ENCODE results near the gene ZCCHC8. TPM values are rescaled to one million over a fixed set of nuclear protein-coding genes. Genes with fewer than 3 reads are reported as not detected.

Gene ZCCHC8
- total RNA-seq, 1 experiment from 2014 or later = 40.4 TPM

DNA sequence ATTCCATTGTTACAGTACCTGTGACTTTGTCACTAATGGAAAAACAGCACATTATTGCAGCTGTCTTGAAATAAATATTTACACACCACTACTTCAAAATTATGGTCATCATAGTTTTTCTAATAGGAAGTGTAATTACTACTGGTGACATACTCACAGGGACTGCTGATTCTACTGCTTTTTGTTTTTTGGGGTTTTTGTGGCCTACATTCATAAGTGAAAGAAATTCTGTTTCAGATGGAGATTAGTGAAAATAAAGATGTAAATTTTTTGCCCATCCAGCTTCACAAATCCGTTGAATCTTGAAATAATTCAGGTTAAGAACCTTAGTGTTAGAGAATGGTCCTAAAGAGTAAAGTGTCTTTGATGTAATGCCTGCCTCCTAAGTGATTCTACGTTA, 43.8 kb upstream of the ZCCHC8 start:
- ChIA-PET POLR2A (ENCODE audit: low non-redundant PET) (no interaction called here), CTCF (no interaction called here)
- TF ChIP-seq, protein P1, sequence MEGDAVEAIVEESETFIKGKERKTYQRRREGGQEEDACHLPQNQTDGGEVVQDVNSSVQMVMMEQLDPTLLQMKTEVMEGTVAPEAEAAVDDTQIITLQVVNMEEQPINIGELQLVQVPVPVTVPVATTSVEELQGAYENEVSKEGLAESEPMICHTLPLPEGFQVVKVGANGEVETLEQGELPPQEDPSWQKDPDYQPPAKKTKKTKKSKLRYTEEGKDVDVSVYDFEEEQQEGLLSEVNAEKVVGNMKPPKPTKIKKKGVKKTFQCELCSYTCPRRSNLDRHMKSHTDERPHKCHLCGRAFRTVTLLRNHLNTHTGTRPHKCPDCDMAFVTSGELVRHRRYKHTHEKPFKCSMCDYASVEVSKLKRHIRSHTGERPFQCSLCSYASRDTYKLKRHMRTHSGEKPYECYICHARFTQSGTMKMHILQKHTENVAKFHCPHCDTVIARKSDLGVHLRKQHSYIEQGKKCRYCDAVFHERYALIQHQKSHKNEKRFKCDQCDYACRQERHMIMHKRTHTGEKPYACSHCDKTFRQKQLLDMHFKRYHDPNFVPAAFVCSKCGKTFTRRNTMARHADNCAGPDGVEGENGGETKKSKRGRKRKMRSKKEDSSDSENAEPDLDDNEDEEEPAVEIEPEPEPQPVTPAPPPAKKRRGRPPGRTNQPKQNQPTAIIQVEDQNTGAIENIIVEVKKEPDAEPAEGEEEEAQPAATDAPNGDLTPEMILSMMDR (conservative IDR thresholded peaks at IDR 0.05; ENCODE audit: low read depth, low read length) = no peak
- TF ChIP-seq EZH2 (IDR thresholded peaks at IDR 0.05; ENCODE audit: borderline replicate concordance, low read depth, low read length, poor library complexity, severe bottlenecking) = no peak
- Histone ChIP-seq H3K36me3 (ENCODE audit: insufficient read depth, low read length, poor library complexity, severe bottlenecking) (peaks cover 69% of the 10 kb centered on the region), H3K9me3 (ENCODE audit: low read depth, low read length, poor library complexity, severe bottlenecking) (no peaks in the 10 kb centered on the region), H3K4me1 (ENCODE audit: insufficient read depth, low read length, poor library complexity, severe bottlenecking) (no peaks in the 10 kb centered on the region), H3K27me3 (replicated peaks; ENCODE audit: insufficient read depth, low read depth, low read length, poor library complexity) (no peaks in the 10 kb centered on the region), H3K27ac (ENCODE audit: low read depth, low read length, poor library complexity, severe bottlenecking) (no peak overlapping the region), H3K4me3 (ENCODE audit: low read depth, low read length, poor library complexity, severe bottlenecking) (no peak overlapping the region)
- intact Hi-C loops (cut with micrococcal nuclease; ENCODE audit: unreplicated experiment) = no loop called here
- DNase-seq (ENCODE audit: low spot score) = no peak
- no TSS peak for BruUV-seq (replicated peaks)

DNA sequence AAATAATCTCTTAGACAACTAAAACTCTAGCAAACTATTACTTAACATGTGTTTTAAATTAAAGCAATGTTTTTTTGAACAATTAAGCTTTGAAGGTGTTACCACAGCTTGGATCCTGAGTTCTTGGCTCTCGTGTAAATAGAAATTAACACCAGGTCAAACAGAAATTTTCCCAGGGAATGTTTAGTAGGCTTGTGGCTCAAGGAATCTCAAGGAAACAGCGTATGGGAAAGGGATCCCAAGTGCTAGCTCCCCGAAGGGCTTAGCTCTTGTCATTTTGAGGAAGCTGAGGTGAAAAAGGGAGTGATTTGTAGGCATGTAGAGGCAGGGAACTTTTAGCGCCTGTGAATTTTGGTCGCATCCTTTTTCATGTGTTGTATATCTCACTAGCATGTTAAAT, 37.8 kb upstream of the ZCCHC8 start:
- POLR2A ChIA-PET (ENCODE audit: low non-redundant PET) = no interaction called here
- Histone ChIP-seq H3K27ac (ENCODE audit: low read depth, low read length, poor library complexity, severe bottlenecking) (no peak overlapping the region), H3K4me3 (ENCODE audit: low read depth, low read length, poor library complexity, severe bottlenecking) (no peak overlapping the region), H3K9me3 (ENCODE audit: low read depth, low read length, poor library complexity, severe bottlenecking) (no peaks in the 10 kb centered on the region), H3K4me1 (ENCODE audit: insufficient read depth, low read length, poor library complexity, severe bottlenecking) (no peaks in the 10 kb centered on the region), H3K27me3 (replicated peaks; ENCODE audit: insufficient read depth, low read depth, low read length, poor library complexity) (no peaks in the 10 kb centered on the region), H3K36me3 (ENCODE audit: insufficient read depth, low read length, poor library complexity, severe bottlenecking) (peaks cover 67% of the 10 kb centered on the region)
- no TSS peak for BruUV-seq (replicated peaks)
- no peak for DNase-seq (ENCODE audit: low spot score)
- TF ChIP-seq EZH2 (IDR thresholded peaks at IDR 0.05; ENCODE audit: borderline replicate concordance, low read depth, low read length, poor library complexity, severe bottlenecking) = no peak
- TF ChIP-seq, protein P1 (conservative IDR thresholded peaks at IDR 0.05; ENCODE audit: low read depth, low read length) = no peak
- CTCF ChIA-PET = interaction anchor here (0.5 kb wide), 1 partner anchor 27 kb away, joined by 3 read pairs; no protein-coding TSS in a partner anchor
- intact Hi-C loops (cut with micrococcal nuclease; ENCODE audit: unreplicated experiment) = no loop called here

DNA sequence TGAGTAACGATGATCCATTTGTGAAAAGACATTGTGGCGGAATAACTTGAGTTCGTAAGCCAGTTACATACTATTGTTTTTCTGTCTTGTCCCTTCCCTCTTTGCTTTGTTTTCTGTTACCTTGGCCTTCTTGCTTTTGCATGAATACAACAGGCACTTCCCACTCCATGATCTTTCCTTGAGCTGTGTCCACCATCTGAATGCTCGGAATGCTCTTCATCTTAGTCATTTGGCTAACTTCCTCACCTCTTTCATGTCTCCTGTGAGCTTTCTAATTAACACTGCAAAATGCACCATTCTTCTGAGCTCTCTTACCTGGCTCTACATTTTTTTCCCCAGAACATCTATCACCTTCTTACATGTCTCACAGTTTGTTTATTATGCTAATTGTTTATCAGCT, 36.3 kb upstream of the ZCCHC8 start:
- CTCF ChIA-PET = no interaction called here
- no peak for TF ChIP-seq EZH2 (IDR thresholded peaks at IDR 0.05; ENCODE audit: borderline replicate concordance, low read depth, low read length, poor library complexity, severe bottlenecking)
- TF ChIP-seq, protein P1 (conservative IDR thresholded peaks at IDR 0.05; ENCODE audit: low read depth, low read length) = no peak
- intact Hi-C loops (cut with micrococcal nuclease; ENCODE audit: unreplicated experiment) = no loop called here
- H3K27me3 ChIP-seq (replicated peaks; ENCODE audit: insufficient read depth, low read depth, low read length, poor library complexity) = no peaks in the 10 kb centered on the region
- no peaks in the 10 kb centered on the region for H3K9me3 ChIP-seq (ENCODE audit: low read depth, low read length, poor library complexity, severe bottlenecking)
- POLR2A ChIA-PET (ENCODE audit: low non-redundant PET) = no interaction called here
- no peaks in the 10 kb centered on the region for H3K4me1 ChIP-seq (ENCODE audit: insufficient read depth, low read length, poor library complexity, severe bottlenecking)
- DNase-seq (ENCODE audit: low spot score) = no peak
- H3K27ac ChIP-seq (ENCODE audit: low read depth, low read length, poor library complexity, severe bottlenecking) = no peak overlapping the region
- BruUV-seq (replicated peaks) = no TSS peak
- H3K36me3 ChIP-seq (ENCODE audit: insufficient read depth, low read length, poor library complexity, severe bottlenecking) = peaks cover 62% of the 10 kb centered on the region
- no peak overlapping the region for H3K4me3 ChIP-seq (ENCODE audit: low read depth, low read length, poor library complexity, severe bottlenecking)
